ENCODE data around the gene C20orf96. TPM values are rescaled to one million over a fixed set of nuclear protein-coding genes. Genes with fewer than 3 reads are reported as not detected.
"Not testable (repeated sequence)": the region's sequence is repeated elsewhere in the genome, so short reads cannot be mapped to it uniquely, and the experiment has no call there.

C20orf96 gene, protein sequence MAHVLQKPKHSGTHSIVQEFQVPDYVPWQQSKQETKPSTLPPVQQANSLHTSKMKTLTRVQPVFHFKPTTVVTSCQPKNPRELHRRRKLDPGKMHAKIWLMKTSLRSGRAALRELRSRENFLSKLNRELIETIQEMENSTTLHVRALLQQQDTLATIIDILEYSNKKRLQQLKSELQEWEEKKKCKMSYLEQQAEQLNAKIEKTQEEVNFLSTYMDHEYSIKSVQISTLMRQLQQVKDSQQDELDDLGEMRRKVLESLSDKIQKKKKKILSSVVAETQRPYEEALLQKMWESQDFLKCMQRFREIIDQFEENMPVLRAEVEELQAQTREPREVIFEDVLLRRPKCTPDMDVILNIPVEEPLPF
- 1.2 TPM for total RNA-seq
- 4.3 TPM for polyA plus RNA-seq
- long read RNA-seq, donor 1 = 0 reads
- long read RNA-seq, donor 2, partial matches to known transcripts = 0 of 5 reads
- long read RNA-seq, donor 2, other reads (novel, unspliced or antisense) = 0 of 5 reads
- long read RNA-seq, donor 3 = 0 reads
- long read RNA-seq, donor 4 = 0 reads
- long read RNA-seq, donor 5, partial matches to known transcripts = 0 of 3 reads
- long read RNA-seq, donor 5, other reads (novel, unspliced or antisense) = 0 of 3 reads
- long read RNA-seq, donor 6 = 0 reads
- long read RNA-seq, donor 7, partial matches to known transcripts = 0 of 1 reads
- long read RNA-seq, donor 7, other reads (novel, unspliced or antisense) = 0 of 1 reads
- long read RNA-seq, donor 8, partial matches to known transcripts = 0 of 1 reads
- long read RNA-seq, donor 8, other reads (novel, unspliced or antisense) = 0 of 1 reads
- long read RNA-seq, donor 9, partial matches to known transcripts = 0 of 4 reads
- long read RNA-seq, donor 9, other reads (novel, unspliced or antisense) = 0 of 4 reads
- long read RNA-seq, donor 10, partial matches to known transcripts = 0 of 1 reads
- long read RNA-seq, donor 10, other reads (novel, unspliced or antisense) = 0 of 1 reads

GRCh38 chr20:290084-290831 lies at the start of gene C20orf96:
Gene C20orf96, minus strand, starts transcription at chr20:290750. Its CDS starts 140 bp downstream, at chr20:290610.
- WGBS = under 1% methylated on average over 43 of the region's 43 CpGs
- peak; percentile 56 to 94 (median 85) for DNase-seq (ENCODE audit: low read depth in 6 of 9, low spot score in 9 of 9)
- Histone ChIP-seq H3K4me3 (ENCODE audit: low read length in 2 of 2) (peak within 1 kb of the TSS; percentile 65 to 66), H3K9me3 (ENCODE audit: control insufficient read depth in 2 of 2, insufficient read depth in 1 of 2, low read length in 1 of 2) (no peaks in the 10 kb centered on the region), H3K27ac (ENCODE audit: low read depth in 1 of 2, low read length in 1 of 2) (peak within 1 kb of the TSS; percentile 58 to 78), H3K36me3 (ENCODE audit: control insufficient read depth in 2 of 2, insufficient read depth in 2 of 2, low read length in 1 of 2) (no peaks in the 10 kb centered on the region), H3K4me1 (ENCODE audit: control insufficient read depth in 2 of 2, insufficient read depth in 2 of 2, low read length in 2 of 2) (peaks cover 16 to 19% of the 10 kb centered on the region in 2 donors), H3K27me3 (ENCODE audit: control insufficient read depth in 2 of 2, insufficient read depth in 1 of 2, low read length in 1 of 2) (no peaks in the 10 kb centered on the region)

DNA sequence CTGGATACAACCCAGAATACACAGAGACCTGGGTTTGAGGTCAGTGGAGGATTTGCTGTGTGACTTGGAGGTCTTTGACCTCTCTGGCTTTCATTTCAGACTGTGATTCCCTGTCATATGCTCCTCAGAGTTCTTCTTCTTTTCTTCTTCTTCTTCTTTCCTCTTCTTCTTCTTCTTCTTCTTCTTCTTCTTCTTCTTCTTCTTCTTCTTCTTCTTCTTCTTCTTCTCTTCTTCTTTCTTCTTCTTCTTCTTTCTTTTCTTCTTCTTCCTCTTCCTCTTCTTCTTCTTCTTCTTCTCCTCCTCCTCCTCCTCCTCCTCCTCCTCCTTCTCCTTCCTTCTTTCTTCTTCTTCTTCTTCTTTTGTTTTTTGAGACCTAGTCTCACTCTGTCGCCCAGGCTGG lies 45.5 kb upstream of the C20orf96 start:
- WGBS = 96% methylated on average over 1 of the region's 1 CpG
- H3K36me3 ChIP-seq (ENCODE audit: control insufficient read depth in 2 of 2, insufficient read depth in 2 of 2, low read length in 1 of 2); H3K9me3 ChIP-seq (ENCODE audit: control insufficient read depth in 2 of 2, insufficient read depth in 1 of 2, low read length in 1 of 2); H3K4me1 ChIP-seq (ENCODE audit: control insufficient read depth in 2 of 2, insufficient read depth in 2 of 2, low read length in 2 of 2); H3K4me3 ChIP-seq (ENCODE audit: low read length in 2 of 2); H3K27ac ChIP-seq (ENCODE audit: low read depth in 1 of 2, low read length in 1 of 2); H3K27me3 ChIP-seq (ENCODE audit: control insufficient read depth in 2 of 2, insufficient read depth in 1 of 2, low read length in 1 of 2); DNase-seq (ENCODE audit: low read depth in 6 of 9, low spot score in 9 of 9): not testable (repeated sequence)

GRCh38 chr20:334578-334977 lies 44.0 kb upstream of the C20orf96 start:
- Histone ChIP-seq H3K4me3 (ENCODE audit: low read length in 2 of 2) (no peak overlapping the region), H3K9me3 (ENCODE audit: control insufficient read depth in 2 of 2, insufficient read depth in 1 of 2, low read length in 1 of 2) (no peaks in the 10 kb centered on the region), H3K27me3 (ENCODE audit: control insufficient read depth in 2 of 2, insufficient read depth in 1 of 2, low read length in 1 of 2) (no peaks in the 10 kb centered on the region), H3K27ac (ENCODE audit: low read depth in 1 of 2, low read length in 1 of 2) (no peak overlapping the region), H3K36me3 (ENCODE audit: control insufficient read depth in 2 of 2, insufficient read depth in 2 of 2, low read length in 1 of 2) (no peaks in the 10 kb centered on the region), H3K4me1 (ENCODE audit: control insufficient read depth in 2 of 2, insufficient read depth in 2 of 2, low read length in 2 of 2) (peaks cover 3 to 6% of the 10 kb centered on the region in 2 donors)
- WGBS = 97% methylated on average over 8 of the region's 8 CpGs
- no peak for DNase-seq (ENCODE audit: low read depth in 6 of 9, low spot score in 9 of 9)

- DNase-seq (ENCODE audit: low read depth in 6 of 9, low spot score in 9 of 9) = peak in 4 of 9 donors; percentile 58 to 79 (median 65)
- Histone ChIP-seq H3K9me3 (ENCODE audit: control insufficient read depth in 2 of 2, insufficient read depth in 1 of 2, low read length in 1 of 2) (no peaks in the 10 kb centered on the region), H3K27me3 (ENCODE audit: control insufficient read depth in 2 of 2, insufficient read depth in 1 of 2, low read length in 1 of 2) (peaks cover 0 to 3% of the 10 kb centered on the region in 2 donors), H3K27ac (ENCODE audit: low read depth in 1 of 2, low read length in 1 of 2) (peak overlapping the region in 1 of 2 donors; percentile 26), H3K4me1 (ENCODE audit: control insufficient read depth in 2 of 2, insufficient read depth in 2 of 2, low read length in 2 of 2) (peaks cover 9 to 31% of the 10 kb centered on the region in 2 donors), H3K4me3 (ENCODE audit: low read length in 2 of 2) (no peak overlapping the region), H3K36me3 (ENCODE audit: control insufficient read depth in 2 of 2, insufficient read depth in 2 of 2, low read length in 1 of 2) (no peaks in the 10 kb centered on the region)
- 59% methylated on average over 16 of the region's 16 CpGs for WGBS
Observed at GRCh38 chr20:330233-331149, 39.9 kb upstream of the C20orf96 start.

DNA sequence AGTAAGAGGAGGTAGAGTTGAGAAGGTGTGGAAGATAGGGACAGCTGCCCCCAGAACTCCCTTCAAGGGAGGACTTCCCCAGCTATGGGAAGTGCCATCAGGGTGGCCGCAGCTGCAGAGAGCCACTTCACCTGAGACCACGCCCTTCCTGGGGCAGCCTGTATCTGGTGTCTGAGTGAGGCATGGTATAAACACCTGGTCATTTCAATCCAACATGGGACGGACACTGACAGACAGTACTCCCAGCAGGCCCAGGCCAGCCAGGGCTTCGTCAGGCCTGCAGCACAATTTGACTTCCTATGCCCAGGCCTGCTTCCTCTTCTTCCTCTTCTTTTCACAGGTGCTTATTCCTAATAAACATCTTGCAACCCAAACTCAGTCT lies 39.3 kb upstream of the C20orf96 start:
- H3K4me3 ChIP-seq (ENCODE audit: low read length in 2 of 2) = no peak overlapping the region
- no peak overlapping the region for H3K27ac ChIP-seq (ENCODE audit: low read depth in 1 of 2, low read length in 1 of 2)
- peaks cover 9 to 33% of the 10 kb centered on the region in 2 donors for H3K4me1 ChIP-seq (ENCODE audit: control insufficient read depth in 2 of 2, insufficient read depth in 2 of 2, low read length in 2 of 2)
- H3K36me3 ChIP-seq (ENCODE audit: control insufficient read depth in 2 of 2, insufficient read depth in 2 of 2, low read length in 1 of 2) = no peaks in the 10 kb centered on the region
- WGBS = 95% methylated on average over 4 of the region's 4 CpGs
- peaks cover 0 to 3% of the 10 kb centered on the region in 2 donors for H3K27me3 ChIP-seq (ENCODE audit: control insufficient read depth in 2 of 2, insufficient read depth in 1 of 2, low read length in 1 of 2)
- DNase-seq (ENCODE audit: low read depth in 6 of 9, low spot score in 9 of 9) = no peak
- H3K9me3 ChIP-seq (ENCODE audit: control insufficient read depth in 2 of 2, insufficient read depth in 1 of 2, low read length in 1 of 2) = no peaks in the 10 kb centered on the region

DNA sequence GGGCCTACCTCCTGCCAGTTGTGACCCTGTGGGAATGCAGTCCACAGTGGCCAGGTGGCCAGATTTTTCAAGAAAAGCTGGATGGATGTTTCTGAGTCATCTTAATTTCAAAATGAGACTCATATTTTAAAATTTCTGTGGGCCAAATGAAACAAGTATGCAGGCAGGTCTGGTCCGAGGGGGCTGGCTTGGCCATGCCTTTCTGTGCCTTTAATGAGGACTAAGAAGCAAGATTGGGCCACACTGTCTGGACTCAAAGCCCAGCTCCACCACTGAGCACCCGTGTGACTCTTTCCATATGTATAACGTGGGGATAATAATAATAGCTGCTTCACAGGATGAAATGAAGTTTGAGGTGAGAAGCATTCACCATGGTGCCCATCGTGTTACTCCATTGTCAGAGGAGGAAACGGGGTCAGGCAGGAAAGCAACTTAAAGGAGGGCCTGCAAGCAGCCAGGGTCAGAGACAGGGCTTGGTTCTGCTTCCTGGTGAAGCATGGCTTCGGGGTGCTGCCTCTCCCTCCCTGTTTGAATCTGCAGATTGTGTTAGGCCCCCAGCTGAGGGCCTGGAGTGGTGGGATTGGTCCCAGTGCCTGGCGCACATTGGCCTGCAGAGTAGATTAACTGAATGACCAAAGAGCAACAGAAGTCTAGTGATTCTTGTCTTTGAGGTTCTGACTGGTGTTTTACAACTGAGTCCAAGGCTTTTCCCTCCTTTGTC lies 38.6 kb upstream of the C20orf96 start:
- peaks cover 0 to 3% of the 10 kb centered on the region in 2 donors for H3K27me3 ChIP-seq (ENCODE audit: control insufficient read depth in 2 of 2, insufficient read depth in 1 of 2, low read length in 1 of 2)
- WGBS = 78% methylated on average over 7 of the region's 7 CpGs
- no peaks in the 10 kb centered on the region for H3K36me3 ChIP-seq (ENCODE audit: control insufficient read depth in 2 of 2, insufficient read depth in 2 of 2, low read length in 1 of 2)
- H3K4me3 ChIP-seq (ENCODE audit: low read length in 2 of 2) = no peak overlapping the region
- H3K27ac ChIP-seq (ENCODE audit: low read depth in 1 of 2, low read length in 1 of 2) = no peak overlapping the region
- DNase-seq (ENCODE audit: low read depth in 6 of 9, low spot score in 9 of 9) = no peak
- H3K9me3 ChIP-seq (ENCODE audit: control insufficient read depth in 2 of 2, insufficient read depth in 1 of 2, low read length in 1 of 2) = no peaks in the 10 kb centered on the region
- H3K4me1 ChIP-seq (ENCODE audit: control insufficient read depth in 2 of 2, insufficient read depth in 2 of 2, low read length in 2 of 2) = peaks cover 9 to 40% of the 10 kb centered on the region in 2 donors

DNA sequence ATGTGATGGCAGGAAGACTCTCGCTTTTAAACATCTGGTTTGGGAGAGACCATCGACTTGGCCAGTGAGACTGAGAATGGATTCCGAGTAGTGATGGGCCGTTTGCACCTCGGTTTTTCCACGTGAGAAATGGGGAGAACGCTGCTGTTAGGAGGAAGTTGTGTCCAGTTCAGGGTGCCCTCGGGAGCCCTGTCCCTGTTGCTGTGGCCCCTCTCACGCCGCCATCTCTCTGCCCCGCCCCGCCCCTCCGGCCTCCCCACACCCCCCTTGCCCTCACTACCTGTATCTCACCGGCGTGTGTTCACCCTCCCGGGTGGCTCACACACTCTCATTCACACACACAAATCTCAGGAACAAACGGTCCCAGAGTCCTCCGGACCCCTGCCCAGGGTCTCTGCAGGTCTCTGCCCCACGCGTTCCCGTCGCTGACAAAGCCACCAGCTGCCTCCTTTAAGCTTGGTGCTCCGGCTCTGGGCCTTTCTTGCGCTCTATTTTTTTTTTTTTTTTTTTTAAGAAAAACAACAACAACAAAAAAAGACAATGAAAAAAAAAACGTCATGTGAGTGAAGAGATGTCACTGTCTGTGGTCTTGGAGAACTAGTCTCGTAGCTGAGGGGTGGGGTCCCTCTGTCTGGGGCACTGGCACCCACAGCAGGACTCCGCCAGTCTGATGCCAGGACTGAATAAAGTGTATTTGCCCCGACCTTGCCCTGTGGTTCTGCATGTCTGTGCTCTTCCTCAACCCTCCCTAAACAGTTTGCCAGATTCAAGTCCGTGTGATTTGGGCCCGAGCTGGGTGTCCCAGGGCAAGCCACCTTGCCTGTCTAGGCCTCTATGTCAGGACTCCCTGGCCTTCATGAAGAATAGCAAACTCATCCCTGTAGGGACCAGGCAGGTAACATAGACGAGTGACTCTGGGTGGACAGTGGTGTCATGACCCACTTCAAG lies 37.8 kb upstream of the C20orf96 start:
- DNase-seq (ENCODE audit: low read depth in 6 of 9, low spot score in 9 of 9) = no peak
- WGBS = 81% methylated on average over 31 of the region's 31 CpGs
- H3K4me1 ChIP-seq (ENCODE audit: control insufficient read depth in 2 of 2, insufficient read depth in 2 of 2, low read length in 2 of 2) = peaks cover 9 to 44% of the 10 kb centered on the region in 2 donors
- no peaks in the 10 kb centered on the region for H3K36me3 ChIP-seq (ENCODE audit: control insufficient read depth in 2 of 2, insufficient read depth in 2 of 2, low read length in 1 of 2)
- peak overlapping the region; percentile 54 to 78 for H3K4me3 ChIP-seq (ENCODE audit: low read length in 2 of 2)
- peaks cover 0 to 3% of the 10 kb centered on the region in 2 donors for H3K27me3 ChIP-seq (ENCODE audit: control insufficient read depth in 2 of 2, insufficient read depth in 1 of 2, low read length in 1 of 2)
- H3K27ac ChIP-seq (ENCODE audit: low read depth in 1 of 2, low read length in 1 of 2) = peak overlapping the region in 1 of 2 donors; percentile 61
- no peaks in the 10 kb centered on the region for H3K9me3 ChIP-seq (ENCODE audit: control insufficient read depth in 2 of 2, insufficient read depth in 1 of 2, low read length in 1 of 2)
